Neuron (in vitro differentiated cells): ENCODE results near the gene LRP1.

Experiments used
- H2AFZ ChIP-seq: one replicate; pipeline ENCODE4 v1.6.1; 2013; ENCODE audit warnings: low read depth, mild to moderate bottlenecking, inconsistent platforms, low read length, moderate library complexity
- H3K27me3 ChIP-seq: one replicate; pipeline ENCODE4 v1.6.1; 2013; ENCODE audit warnings: low read length; ENCODE audit not compliant: insufficient read depth
- H3K36me3 ChIP-seq: one replicate; pipeline ENCODE4 v1.6.1; 2013; ENCODE audit warnings: low read length; ENCODE audit not compliant: insufficient read depth
- H3K4me1 ChIP-seq: one replicate; pipeline ENCODE4 v1.6.1; 2013; ENCODE audit warnings: low read length; ENCODE audit not compliant: insufficient read depth
- H3K4me3 ChIP-seq: 2 replicates; pipeline ENCODE4 v1.5.1; 2013; ENCODE audit warnings: mild to moderate bottlenecking, low read length, moderate library complexity
- H3K9me3 ChIP-seq: one replicate; pipeline ENCODE4 v1.6.1; 2013; ENCODE audit warnings: low read length

Gene LRP1

GRCh38 chr12:57139796-57140649, 11.7 kb downstream of the LRP1 start:
- Histone ChIP-seq H3K4me3 (no peak overlapping the region), H3K36me3 (peaks cover 68% of the 10 kb centered on the region), H3K9me3 (no peaks in the 10 kb centered on the region), H3K27me3 (no peaks in the 10 kb centered on the region), H2AFZ (no peak overlapping the region), H3K4me1 (peaks cover 23% of the 10 kb centered on the region)

- Histone ChIP-seq H3K9me3 (no peaks in the 10 kb centered on the region), H3K27me3 (no peaks in the 10 kb centered on the region), H3K36me3 (peaks cover 80% of the 10 kb centered on the region), H3K4me3 (no peak overlapping the region), H3K4me1 (peaks cover 12% of the 10 kb centered on the region), H2AFZ (no peak overlapping the region)
Measured at GRCh38 chr12:57141249-57141648, 13.0 kb downstream of the LRP1 start.

- H3K4me3 ChIP-seq, result no peak overlapping the region
Measured at GRCh38 chr12:57142121-57142520, 13.8 kb downstream of the LRP1 start.

GRCh38 chr12:57142727-57143126, 14.4 kb downstream of the LRP1 start:
- H3K36me3 ChIP-seq, result peaks cover 82% of the 10 kb centered on the region

More at GRCh38 chr12:57142121-57142520, 13.8 kb downstream of the LRP1 start:
- Histone ChIP-seq H3K4me1 (peaks cover 16% of the 10 kb centered on the region), H3K27me3 (no peaks in the 10 kb centered on the region), H2AFZ (no peak overlapping the region), H3K9me3 (no peaks in the 10 kb centered on the region), H3K36me3 (peaks cover 81% of the 10 kb centered on the region)

GRCh38 chr12:57143454-57143853, 15.2 kb downstream of the LRP1 start:
- Histone ChIP-seq H3K4me3 (no peak overlapping the region), H3K9me3 (no peaks in the 10 kb centered on the region), H3K4me1 (peaks cover 23% of the 10 kb centered on the region), H2AFZ (no peak overlapping the region), H3K27me3 (no peaks in the 10 kb centered on the region), H3K36me3 (peaks cover 82% of the 10 kb centered on the region)

More at GRCh38 chr12:57142727-57143126, 14.4 kb downstream of the LRP1 start:
- Histone ChIP-seq H3K9me3 (no peaks in the 10 kb centered on the region), H3K4me1 (peaks cover 22% of the 10 kb centered on the region), H2AFZ (no peak overlapping the region), H3K27me3 (no peaks in the 10 kb centered on the region), H3K4me3 (no peak overlapping the region)

- no peaks in the 10 kb centered on the region for H3K9me3 ChIP-seq
- peaks cover 77% of the 10 kb centered on the region for H3K36me3 ChIP-seq
- H2AFZ ChIP-seq, result no peak overlapping the region
- no peaks in the 10 kb centered on the region for H3K27me3 ChIP-seq
- no peak overlapping the region for H3K4me3 ChIP-seq
- H3K4me1 ChIP-seq, result peaks cover 23% of the 10 kb centered on the region
Measured at GRCh38 chr12:57145460-57146059, 17.3 kb downstream of the LRP1 start.

GRCh38 chr12:57146092-57146491, 17.8 kb downstream of the LRP1 start:
- Histone ChIP-seq H2AFZ (no peak overlapping the region), H3K4me1 (peaks cover 23% of the 10 kb centered on the region), H3K4me3 (no peak overlapping the region), H3K36me3 (peaks cover 80% of the 10 kb centered on the region), H3K27me3 (no peaks in the 10 kb centered on the region), H3K9me3 (no peaks in the 10 kb centered on the region)

GRCh38 chr12:57146961-57147944, 19.0 kb downstream of the LRP1 start, which contains the start of gene LRP1-AS:
TSS of gene LRP1-AS (minus strand) at chr12:57147619.
- no peaks in the 10 kb centered on the region for H3K9me3 ChIP-seq
- peaks cover 70% of the 10 kb centered on the region for H3K36me3 ChIP-seq
- no peak within 1 kb of the TSS for H3K4me3 ChIP-seq
- H3K27me3 ChIP-seq, result no peaks in the 10 kb centered on the region
- H3K4me1 ChIP-seq, result peaks cover 22% of the 10 kb centered on the region
- no peak within 1 kb of the TSS for H2AFZ ChIP-seq

- Histone ChIP-seq H3K36me3 (peaks cover 67% of the 10 kb centered on the region), H3K9me3 (no peaks in the 10 kb centered on the region), H3K4me3 (no peak overlapping the region), H3K27me3 (no peaks in the 10 kb centered on the region), H2AFZ (no peak overlapping the region), H3K4me1 (peaks cover 16% of the 10 kb centered on the region)
Measured at GRCh38 chr12:57148469-57149244, 20.4 kb downstream of the LRP1 start.

- no peaks in the 10 kb centered on the region for H3K27me3 ChIP-seq
- H2AFZ ChIP-seq, result no peak overlapping the region
- H3K36me3 ChIP-seq, result peaks cover 68% of the 10 kb centered on the region
- peaks cover 16% of the 10 kb centered on the region for H3K4me1 ChIP-seq
- H3K4me3 ChIP-seq, result no peak overlapping the region
- no peaks in the 10 kb centered on the region for H3K9me3 ChIP-seq
Measured at GRCh38 chr12:57149245-57149900, 21.1 kb downstream of the LRP1 start.

GRCh38 chr12:57150400-57151000, 22.2 kb downstream of the LRP1 start:
- Histone ChIP-seq H3K4me1 (peaks cover 16% of the 10 kb centered on the region), H2AFZ (no peak overlapping the region), H3K9me3 (no peaks in the 10 kb centered on the region), H3K36me3 (peaks cover 68% of the 10 kb centered on the region), H3K27me3 (no peaks in the 10 kb centered on the region), H3K4me3 (no peak overlapping the region)
